BE2C (cell line): ENCODE data around the gene TMUB2.

ENCODE experiments used
- DNase-seq: peaks from one replicate; pipeline ENCODE4 v3.0.0-alpha.2; 2020
- H3K27me3 ChIP-seq: fragments of 250-450 bp; sonication (Bioruptor Pico); 2 replicates; pipeline ENCODE4 v1.5.1; 2020; ENCODE audit warnings: mild to moderate bottlenecking
- H3K36me3 ChIP-seq: fragments of 250-450 bp; sonication (Bioruptor Pico); 2 replicates; pipeline ENCODE4 v1.5.1; 2020; ENCODE audit warnings: mild to moderate bottlenecking
- H3K4me1 ChIP-seq: fragments of 250-450 bp; sonication (Bioruptor Pico); 2 replicates; pipeline ENCODE4 v1.5.1; 2020
- H3K4me3 ChIP-seq: 2 replicates; pipeline ENCODE4 v1.5.1; 2011; ENCODE audit warnings: low read depth, low read length
- H3K9me3 ChIP-seq: fragments of 250-450 bp; sonication (Bioruptor Pico); 2 replicates; pipeline ENCODE4 v1.5.1; 2020
- CTCF ChIP-seq: IDR thresholded peaks from 2 replicates; pipeline ENCODE4 v1.5.1; 2012; ENCODE audit warnings: mild to moderate bottlenecking, low read depth, low read length

TMUB2 gene

GRCh38 chr17:44176257-44176656 is 10.5 kb upstream of the TMUB2 start:
- H3K36me3 ChIP-seq: no peaks in the 10 kb centered on the region; the same call in none of the 2 replicates
- DNase-seq: no peak

GRCh38 chr17:44176671-44177501 is 9.9 kb upstream of the TMUB2 start:
- Histone ChIP-seq H3K4me3 (no peak overlapping the region), H3K4me1 (peaks cover 3% of the 10 kb centered on the region; the same call in 1 of the 2 replicates), H3K36me3 (peaks cover 4% of the 10 kb centered on the region), H3K9me3 (no peaks in the 10 kb centered on the region), H3K27me3 (no peaks in the 10 kb centered on the region)
- TF ChIP-seq CTCF: no peak
- DNase-seq: no peak

More at GRCh38 chr17:44176257-44176656, 10.5 kb upstream of the TMUB2 start:
- Histone ChIP-seq H3K4me1 (peaks cover 3% of the 10 kb centered on the region; the same call in 1 of the 2 replicates), H3K9me3 (no peaks in the 10 kb centered on the region), H3K4me3 (no peak overlapping the region), H3K27me3 (no peaks in the 10 kb centered on the region)
- TF ChIP-seq CTCF: no peak

GRCh38 chr17:44177640-44178039 is 9.1 kb upstream of the TMUB2 start:
- no peak for DNase-seq
- Histone ChIP-seq H3K9me3 (no peaks in the 10 kb centered on the region), H3K4me1 (peaks cover 3% of the 10 kb centered on the region; the same call in 1 of the 2 replicates), H3K4me3 (no peak overlapping the region), H3K36me3 (peaks cover 9% of the 10 kb centered on the region), H3K27me3 (no peaks in the 10 kb centered on the region)
- no peak for TF ChIP-seq CTCF

- H3K4me3 ChIP-seq: no peak overlapping the region
- H3K9me3 ChIP-seq: no peaks in the 10 kb centered on the region
- no peaks in the 10 kb centered on the region for H3K27me3 ChIP-seq
- peaks cover 3% of the 10 kb centered on the region; the same call in 1 of the 2 replicates for H3K4me1 ChIP-seq
- DNase-seq: no peak
- H3K36me3 ChIP-seq: peaks cover 9% of the 10 kb centered on the region
- no peak for TF ChIP-seq CTCF
These were observed 8.6 kb upstream of the TMUB2 start for GRCh38 chr17:44178133-44178532.

GRCh38 chr17:44183024-44183423 is 3.7 kb upstream of the TMUB2 start:
- no peak for DNase-seq
- Histone ChIP-seq H3K9me3 (no peaks in the 10 kb centered on the region), H3K4me1 (no peaks in the 10 kb centered on the region), H3K36me3 (peaks cover 9% of the 10 kb centered on the region), H3K4me3 (no peak overlapping the region), H3K27me3 (no peaks in the 10 kb centered on the region)
- TF ChIP-seq CTCF: no peak

- TF ChIP-seq CTCF: no peak
- H3K36me3 ChIP-seq: peaks cover 9% of the 10 kb centered on the region; the same call in 1 of the 2 replicates
- H3K27me3 ChIP-seq: no peaks in the 10 kb centered on the region
- no peaks in the 10 kb centered on the region for H3K9me3 ChIP-seq
- H3K4me3 ChIP-seq: no peak overlapping the region
- DNase-seq: no peak
- no peaks in the 10 kb centered on the region for H3K4me1 ChIP-seq
These were observed 2.5 kb upstream of the TMUB2 start for GRCh38 chr17:44184212-44184810.
